OCI-LY7 (cell line): ENCODE results near the gene CREG2.

Source experiments
- EZH2phosphoT487 ChIP-seq: fragments of 200-600 bp; sonication (generic); IDR thresholded peaks from 2 replicates; pipeline ENCODE4 v1.6.1; 2018; ENCODE audit warnings: low read depth, borderline replicate concordance, mild to moderate bottlenecking, mixed run types, antibody characterized with exemption, low read length, moderate library complexity, mixed read lengths
- TF ChIP-seq, protein P1 (sequence below): fragments of 200-600 bp; sonication (generic); conservative IDR thresholded peaks from 2 replicates; pipeline ENCODE4 v1.5.1; 2014; ENCODE audit warnings: mild to moderate bottlenecking, antibody characterized with exemption, low read length, moderate library complexity, mixed read lengths

- TF ChIP-seq, protein P1, sequence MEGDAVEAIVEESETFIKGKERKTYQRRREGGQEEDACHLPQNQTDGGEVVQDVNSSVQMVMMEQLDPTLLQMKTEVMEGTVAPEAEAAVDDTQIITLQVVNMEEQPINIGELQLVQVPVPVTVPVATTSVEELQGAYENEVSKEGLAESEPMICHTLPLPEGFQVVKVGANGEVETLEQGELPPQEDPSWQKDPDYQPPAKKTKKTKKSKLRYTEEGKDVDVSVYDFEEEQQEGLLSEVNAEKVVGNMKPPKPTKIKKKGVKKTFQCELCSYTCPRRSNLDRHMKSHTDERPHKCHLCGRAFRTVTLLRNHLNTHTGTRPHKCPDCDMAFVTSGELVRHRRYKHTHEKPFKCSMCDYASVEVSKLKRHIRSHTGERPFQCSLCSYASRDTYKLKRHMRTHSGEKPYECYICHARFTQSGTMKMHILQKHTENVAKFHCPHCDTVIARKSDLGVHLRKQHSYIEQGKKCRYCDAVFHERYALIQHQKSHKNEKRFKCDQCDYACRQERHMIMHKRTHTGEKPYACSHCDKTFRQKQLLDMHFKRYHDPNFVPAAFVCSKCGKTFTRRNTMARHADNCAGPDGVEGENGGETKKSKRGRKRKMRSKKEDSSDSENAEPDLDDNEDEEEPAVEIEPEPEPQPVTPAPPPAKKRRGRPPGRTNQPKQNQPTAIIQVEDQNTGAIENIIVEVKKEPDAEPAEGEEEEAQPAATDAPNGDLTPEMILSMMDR, result no peak
- no peak for TF ChIP-seq EZH2phosphoT487
Measured at GRCh38 chr2:101367508-101367907, 19.8 kb downstream of the CREG2 start.
